Fibroblast of the conjunctiva (primary cell): Measurements from ENCODE around the gene TDRD9.
"Not testable (repeated sequence)": the region's sequence is repeated elsewhere in the genome, so short reads cannot be mapped to it uniquely, and the experiment has no call there.

ENCODE experiments used
- DNase-seq: peaks from one replicate; pipeline ENCODE4 v3.0.0-alpha.2; 2010; ENCODE audit warnings: low read depth

TDRD9 gene

DNA sequence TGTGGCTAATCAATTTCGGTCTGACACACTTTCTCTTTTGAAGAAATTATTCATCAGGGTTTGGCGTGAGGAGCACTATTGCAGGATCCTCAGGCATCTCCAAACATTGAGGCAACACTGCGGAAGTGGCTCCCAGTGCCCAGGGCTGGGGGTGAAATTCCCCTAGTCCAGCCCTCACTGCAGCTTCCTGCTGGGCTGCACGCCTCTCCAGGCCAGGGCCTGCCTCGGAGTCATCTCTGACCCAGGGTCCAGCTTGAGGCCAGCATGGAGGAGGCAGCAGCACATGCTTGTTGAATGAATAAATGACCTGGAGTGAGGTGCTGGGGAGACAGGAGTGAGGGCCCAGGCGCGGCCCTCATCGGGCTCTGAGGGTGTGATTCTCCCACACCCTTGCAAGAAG lies 36.0 kb upstream of the TDRD9 start:
- DNase-seq: no peak

DNA sequence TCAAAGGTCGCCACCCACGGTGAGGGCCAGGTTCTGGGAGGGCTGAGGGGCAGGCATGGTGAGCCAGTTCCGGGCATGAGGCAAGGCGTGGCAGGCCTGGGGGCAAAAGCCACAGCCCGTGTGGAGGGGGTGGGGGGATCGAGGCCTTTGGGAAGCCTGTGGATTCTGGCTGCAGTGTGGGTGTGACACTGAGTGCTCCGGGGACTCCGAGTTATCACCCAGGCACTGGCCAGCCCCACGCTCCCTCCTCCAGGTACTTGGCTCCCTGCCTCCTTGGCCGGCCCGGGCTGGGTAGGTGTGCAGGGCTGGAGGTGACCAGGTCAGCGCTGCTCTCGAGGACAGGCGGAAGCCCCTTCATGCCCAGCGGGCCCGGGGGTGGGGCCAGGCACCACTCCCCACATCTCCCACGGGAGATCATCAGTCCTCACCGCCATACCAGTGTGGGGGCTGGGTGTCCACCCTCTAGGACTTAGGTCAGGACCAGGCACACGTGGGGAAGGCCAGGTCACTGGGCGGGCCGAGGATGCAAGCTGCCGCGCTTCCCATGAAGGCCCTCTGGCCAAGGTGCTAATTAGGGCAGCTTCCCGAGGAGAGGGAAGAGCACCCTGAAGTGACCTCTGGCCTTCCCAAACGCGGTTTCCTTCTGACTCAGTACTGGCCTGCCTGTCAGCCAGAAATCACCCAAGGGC lies 34.1 kb upstream of the TDRD9 start:
- no peak for DNase-seq

DNA sequence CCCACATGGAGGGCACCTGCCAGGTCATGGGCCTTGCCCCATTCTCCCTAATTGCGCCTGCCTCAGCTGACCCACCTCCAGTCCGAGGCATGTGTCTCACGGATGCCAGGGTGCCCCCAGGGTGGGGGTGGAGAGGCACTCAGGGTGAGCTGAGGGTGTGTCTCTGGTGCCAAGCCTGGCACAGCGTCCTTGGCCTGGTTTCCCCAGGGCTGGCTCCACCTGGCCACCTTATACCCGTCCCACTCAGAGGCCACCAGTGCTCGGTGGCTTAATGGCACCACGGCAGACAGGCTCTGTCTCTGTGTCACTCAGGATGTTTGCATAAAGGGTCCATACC lies 33.6 kb upstream of the TDRD9 start:
- DNase-seq: no peak

DNA sequence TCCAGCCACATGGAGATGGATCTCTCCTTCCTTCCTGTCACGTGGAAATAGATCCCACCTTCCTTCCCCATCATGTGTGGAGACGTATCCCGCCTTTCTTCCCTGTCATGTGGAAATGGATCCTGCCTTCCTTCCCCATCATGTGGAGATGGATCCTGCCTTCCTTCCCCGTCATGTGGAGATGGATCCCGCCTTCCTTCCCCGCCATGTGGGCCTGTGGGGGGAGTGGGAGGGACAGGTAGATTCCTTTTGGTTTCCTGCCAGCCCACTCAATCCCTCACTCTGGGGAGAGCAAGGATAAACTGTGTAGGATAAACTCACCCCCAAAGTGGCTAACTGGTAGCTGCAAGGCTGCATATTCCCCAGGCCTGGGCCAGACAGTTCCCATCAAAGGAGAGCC lies 31.7 kb upstream of the TDRD9 start:
- DNase-seq: no peak

DNA sequence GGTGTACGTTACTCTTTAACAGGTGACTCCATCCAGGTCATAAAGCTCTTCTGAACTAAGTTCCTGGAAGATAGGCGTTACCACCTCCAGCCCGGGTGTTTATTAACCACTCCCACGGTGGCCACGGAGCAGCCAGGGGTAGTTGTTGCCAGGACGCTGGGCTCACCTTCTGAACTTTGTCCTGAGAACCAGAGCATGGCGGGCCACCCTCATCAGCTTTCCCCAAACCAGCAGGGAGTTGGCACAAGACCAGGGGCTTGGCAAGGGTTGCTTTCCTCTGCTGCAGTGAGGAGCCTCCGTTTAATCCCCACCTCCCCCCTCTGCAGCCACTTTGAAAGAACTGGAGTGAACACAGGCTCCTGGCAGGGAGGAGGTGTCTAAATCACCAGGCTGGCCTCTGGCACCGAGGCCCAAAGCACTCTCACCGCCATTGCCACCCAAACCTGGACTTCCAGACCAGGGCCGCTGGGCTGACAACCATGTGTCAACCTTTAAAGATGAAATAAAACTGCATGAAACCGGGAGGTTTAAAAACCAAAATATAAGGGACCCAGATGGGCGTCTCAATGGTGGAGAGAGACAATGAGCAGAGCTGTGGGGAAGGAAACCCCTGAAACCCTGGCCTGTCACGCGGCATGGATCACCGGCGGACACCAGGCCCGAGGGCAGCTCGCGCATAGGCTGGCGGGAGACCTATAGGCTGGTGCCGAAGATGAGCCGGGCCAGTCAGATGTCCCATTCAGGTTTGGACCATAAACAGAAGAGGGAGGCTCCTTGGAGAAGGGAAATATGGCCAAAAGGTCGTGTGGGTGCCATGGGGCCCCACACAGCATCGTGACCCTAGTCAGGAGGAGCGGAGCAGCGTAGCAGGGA lies 30.9 kb upstream of the TDRD9 start:
- DNase-seq: no peak

DNA sequence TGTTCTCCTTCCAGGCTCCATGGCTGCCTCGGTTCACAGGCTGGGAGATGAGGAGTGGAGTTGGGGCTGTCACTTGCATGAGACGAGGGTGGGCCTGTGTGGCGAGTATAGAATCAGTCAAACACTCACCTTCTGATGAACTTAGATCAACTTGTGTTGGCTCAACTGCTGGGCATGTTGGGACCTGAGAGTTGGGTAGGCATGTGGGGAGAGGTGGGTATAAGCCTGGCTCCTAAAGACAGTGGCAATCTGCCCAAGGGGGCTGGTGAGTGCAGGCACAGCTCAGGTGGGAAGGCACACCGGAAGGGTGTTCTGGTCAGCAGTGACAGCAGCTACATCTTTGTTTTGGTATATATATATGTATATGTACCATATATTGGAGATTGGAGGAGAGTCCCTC lies 30.1 kb upstream of the TDRD9 start:
- DNase-seq: no peak

DNA sequence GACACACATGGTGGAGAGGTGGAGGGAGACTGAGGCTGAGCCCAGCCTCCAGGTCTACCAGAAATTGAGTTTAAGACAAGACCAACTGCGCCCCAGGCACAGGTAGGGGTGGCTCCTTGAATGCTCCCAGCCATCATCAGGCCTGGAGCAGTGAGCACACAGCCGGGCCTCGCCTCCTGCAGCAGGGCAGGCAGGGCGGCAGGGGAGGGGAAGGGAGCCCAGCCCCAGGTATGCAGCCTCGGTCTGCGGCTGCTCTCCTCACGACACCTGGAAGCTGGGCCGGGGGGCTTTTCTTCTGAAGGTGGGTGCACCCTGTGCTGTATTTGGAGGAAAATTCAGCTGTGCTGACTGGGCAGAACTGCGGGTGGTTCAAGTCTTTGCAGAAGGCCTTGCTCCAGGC lies 29.5 kb upstream of the TDRD9 start:
- no peak for DNase-seq

DNA sequence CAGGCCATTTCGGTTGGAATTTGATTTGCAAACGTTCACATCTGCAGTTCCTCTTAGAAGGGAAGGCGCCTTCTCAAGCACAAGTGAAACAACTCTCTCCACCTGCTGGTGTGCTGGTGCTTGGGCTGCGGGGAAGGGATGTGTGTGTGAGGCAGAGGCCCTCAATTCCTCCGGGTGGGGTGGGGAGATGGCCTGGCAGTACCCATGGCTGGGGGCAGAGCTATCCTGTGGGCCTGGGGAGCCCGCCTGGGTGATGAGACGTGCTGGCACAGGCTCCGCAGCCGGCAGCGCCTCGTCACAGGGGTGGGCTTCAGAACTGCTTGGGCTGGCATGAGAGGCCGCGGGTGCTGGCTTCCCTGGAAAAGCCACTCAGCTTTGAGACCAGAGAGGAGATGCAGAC lies 28.9 kb upstream of the TDRD9 start:
- DNase-seq: no peak

DNA sequence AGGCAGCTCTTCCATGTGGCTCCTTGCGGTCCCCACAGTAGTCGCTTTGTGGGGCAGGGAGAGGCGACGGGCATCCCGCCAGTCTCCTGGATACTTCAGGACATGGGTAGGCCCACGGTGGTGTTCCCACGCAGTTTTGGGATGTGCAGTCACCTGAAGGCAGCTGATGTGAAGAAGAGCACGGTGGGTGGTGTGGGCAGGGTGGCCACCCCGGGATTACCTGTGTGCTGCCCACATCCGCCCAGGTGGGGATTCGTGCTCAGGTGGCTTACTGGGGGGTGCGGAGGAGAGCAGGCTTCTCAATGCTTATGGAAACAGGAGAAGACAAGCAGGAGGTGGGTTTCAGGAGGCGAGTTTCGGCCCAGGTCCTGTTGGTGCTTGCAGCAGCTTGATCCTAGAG lies 28.4 kb upstream of the TDRD9 start:
- DNase-seq: no peak

DNA sequence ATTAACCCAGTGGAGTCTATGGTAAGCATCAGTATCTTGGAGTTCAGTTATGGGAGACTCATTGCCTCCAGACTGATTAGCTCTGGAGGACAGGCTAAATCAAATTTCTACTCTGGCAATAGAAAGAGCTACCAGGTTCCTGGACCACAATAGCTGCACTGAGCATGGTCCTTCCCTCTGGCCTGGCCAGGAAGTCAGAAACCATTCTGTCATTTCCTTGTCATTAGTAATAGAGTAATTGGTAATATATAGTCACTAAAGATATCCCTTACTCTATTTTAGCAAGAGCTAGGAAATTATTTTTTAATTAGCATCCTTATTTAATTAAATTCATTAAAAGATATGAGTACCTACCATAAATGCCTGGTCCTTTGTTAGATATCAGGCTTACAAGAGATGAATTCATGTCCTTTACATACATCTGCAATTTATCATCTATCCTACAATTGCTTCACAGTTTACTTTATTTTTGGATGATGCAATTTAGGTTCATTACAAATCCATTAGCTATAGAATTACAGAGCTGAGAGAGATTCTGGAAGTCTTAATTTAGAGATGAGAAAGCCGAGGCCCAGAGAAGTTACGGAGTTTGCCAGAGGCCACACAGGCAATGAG lies 23.7 kb upstream of the TDRD9 start:
- peak; percentile 34 for DNase-seq

DNA sequence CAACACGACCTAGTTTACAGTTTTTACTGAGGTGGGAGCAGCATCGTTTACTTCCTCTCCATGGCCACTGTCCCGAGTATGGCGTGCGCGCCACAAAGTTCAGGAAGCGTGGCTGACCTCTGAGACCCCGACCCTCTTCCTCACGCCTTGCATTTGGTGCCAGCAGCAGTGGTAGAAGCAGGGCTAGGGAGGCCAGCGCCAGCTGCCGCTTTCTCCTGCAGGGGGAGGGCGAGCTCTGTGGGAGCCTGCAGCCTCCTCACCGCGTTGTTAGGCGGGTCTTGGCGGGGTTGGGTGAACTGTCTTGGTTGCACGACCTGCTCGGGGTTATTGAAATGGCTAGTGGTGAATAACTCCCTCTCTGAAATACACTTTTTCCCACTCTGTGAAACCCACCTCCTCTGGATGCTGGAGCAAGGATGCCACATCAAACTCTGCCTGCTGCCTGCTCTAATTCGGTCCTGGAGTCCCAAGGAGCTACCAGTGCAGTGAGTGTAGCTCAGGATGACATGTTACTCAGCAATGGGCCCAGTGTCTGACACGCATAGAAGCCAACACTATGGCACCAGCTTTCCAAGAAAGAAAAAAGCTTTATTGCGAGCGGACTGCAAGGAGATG lies 22.3 kb upstream of the TDRD9 start:
- DNase-seq: no peak

DNA sequence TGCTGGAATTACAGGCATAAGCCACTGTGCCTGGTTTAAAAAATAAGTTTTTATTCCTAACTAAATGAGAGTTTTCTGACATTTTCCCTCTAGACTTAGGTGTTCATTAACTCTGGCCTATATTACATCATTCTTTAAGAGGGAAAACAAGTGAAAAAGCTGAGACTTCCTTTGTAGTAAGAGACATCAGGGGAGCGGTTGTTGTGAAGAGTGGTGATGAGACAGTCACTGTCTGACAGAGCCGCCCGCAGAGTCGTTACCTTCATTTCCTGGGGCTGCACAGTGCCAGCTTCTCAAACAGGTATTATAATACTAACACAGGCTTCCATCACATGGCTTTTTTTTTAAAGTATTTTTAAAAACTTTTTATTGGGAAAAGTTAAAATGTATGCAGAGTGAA lies 19.7 kb upstream of the TDRD9 start:
- DNase-seq: no peak

DNA sequence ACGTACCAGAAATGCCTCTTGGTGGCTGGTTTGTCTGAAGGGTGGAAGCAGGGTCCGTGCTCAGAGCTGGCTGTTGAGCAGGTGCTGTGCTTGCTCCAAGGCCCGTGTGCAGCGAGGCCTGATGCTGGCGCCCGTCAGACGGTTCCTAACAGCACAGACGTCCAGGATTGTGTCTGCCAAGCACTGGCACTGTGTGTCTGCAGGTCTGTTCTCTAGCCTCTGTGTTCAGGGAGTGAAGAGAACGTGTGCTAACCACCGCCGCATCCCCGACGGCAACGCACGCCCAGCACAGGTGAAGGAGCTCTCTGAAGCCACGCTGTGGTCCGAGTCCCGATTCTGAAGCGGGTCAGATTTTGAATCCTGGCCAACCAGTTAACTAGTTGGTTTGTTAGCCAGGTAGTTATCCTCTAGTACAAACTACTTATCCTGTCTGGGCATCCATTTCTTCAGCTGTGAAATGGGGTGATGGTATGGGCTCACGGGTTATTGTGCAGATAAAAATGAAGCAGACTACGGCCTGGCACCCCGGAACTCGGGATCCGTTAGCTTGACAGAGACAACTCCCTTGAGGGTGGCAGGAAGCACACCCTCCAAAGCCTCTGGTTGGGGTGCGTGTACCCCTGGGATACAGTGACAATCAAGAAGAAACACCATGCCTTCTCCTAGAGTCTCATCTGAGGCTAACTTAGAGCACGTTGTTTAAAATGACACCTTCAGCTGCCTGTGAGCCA lies 18.6 kb upstream of the TDRD9 start:
- DNase-seq: no peak

DNA sequence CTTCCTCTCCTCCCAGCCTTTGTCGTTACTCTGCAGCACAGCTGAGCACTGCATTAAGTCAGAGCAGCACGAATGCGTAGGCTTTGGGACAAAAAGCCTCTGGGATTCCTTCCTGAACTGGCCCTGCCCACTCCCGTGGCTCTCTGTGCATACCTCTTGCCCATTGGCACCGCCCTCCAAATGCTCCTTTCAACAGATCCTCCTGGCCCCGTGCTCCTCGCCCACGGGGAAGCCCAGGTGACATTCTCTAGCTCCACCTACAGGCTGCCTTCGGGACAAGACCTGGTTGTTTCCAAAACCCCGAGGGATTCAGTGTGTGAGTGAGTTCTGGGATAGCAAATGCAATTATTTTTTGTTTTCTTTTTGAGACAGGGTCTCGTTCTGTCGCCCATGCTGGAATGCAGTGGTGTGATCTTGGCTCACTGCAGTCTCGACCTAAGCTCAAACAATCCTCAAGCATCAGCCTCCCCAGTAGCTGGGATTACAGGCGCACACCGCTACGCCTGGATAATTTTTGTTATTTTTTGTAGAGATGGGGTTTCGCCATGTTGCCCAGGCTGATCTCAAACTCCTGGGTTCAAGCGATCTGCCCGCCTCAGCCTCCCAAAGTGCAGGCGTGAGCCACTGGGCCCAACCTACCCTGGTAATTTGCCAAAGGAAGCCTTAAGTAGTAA lies 17.9 kb upstream of the TDRD9 start:
- peak; percentile 45 for DNase-seq

DNA sequence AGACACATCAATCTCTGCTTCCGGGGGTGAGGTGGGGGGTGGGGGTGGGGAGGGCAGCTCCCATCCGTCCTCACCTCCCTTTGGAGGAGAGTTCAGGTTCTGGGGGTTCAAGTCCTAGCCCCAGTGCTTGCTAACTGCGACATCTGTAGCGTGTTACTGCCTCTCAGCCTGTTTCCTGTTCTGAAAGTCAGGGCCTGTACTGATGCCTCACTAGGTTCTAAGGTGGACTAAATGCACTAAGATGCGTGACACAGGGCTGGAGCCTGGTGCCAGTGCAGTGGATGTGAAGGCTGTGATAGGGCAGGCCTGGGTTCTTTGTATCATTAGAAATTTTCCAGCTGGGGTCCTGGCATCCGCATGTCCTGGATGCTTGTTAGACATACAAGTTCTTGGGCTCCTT lies 17.3 kb upstream of the TDRD9 start:
- no peak for DNase-seq

DNA sequence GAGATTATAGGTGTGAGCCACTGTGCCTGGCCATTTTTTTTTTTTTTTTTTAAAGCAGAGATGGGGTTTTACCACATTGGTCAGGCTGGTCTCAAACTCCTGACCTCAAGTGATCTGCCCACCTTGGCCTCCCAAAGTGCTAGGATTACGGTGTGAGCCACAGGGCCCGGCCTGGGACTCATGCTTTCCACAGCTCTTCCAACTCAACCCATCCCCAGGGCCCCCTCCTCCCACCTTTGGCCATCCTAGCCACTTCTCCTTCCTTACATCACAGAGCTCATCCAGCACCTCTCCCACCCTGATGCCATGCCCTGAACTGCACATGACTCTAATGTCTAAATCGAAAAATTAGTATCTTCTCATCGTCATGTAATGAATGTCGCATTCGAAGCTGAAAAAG lies 12.6 kb upstream of the TDRD9 start:
- DNase-seq: no peak

DNA sequence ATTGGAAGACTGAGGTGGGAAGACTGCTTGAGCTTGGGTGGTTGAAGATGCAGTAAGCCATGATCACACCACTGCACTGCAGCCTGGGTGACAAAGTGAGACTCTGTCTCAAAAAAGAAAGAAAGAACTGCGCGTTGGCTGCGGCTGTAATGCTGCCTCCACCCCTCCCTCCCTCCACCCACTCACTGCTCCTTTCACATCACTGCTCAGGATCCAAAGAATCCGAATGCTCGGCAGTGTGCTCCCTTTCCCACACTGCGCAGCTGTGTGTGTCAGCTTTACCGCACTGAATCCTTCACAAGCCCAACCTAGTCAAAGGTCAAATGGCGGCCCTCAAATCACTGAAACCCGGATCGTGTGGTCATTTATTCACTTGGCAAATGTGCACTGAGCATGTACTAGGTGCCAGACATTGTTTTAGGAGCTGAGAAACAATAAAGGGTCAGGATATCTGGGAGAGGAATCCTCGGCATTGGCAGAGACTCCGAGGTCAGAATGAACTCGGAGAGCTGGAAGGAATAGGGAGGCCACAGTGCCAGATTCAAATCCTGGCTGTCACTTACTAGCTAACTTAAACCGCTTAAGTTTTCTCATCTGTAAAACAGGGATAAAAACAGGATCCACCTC lies 11.5 kb upstream of the TDRD9 start:
- no peak for DNase-seq

DNA sequence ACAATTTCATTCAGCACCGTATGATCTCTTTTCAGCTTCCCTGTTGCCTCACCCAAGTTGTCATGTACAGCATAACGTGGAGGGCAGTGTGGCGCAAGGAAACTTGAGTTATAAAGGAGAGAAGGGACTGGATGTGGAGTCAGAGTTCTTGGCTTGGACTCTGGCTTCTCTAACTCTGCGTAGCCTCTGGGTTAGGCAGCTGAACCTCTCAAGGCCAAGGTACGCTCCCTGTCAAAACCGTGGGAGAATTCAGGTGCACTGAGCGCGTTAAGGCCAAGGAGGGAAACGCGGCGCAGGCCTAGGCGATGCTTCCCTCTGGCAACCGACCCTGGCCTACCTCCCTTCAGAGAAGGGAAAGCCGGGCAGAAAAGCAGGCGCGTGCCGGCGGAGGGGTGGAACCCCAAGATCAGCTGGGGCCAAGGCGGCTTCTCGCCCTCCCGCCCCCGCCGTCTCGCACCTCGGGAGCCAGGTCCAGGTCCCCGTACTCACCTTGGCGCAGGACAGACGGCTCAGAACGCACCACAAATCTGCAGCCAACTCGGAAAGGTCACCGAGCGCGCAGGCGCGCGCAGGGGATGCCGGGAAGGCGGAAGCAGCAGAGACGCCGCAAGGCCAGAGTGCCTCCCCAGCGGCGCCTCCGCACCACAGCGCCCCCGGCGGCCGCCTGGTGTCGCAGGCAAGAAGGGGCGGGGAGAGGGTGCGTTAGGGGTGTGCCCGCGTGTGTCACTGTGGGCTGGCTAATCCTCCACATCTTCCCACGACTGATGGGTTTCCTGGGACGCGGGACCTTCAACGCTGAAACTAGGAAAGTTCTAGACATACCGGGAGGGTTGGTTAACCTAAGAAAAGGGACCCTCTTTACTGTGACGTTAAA lies 7.0 kb upstream of the TDRD9 start:
- DNase-seq: peak; percentile 82

DNA sequence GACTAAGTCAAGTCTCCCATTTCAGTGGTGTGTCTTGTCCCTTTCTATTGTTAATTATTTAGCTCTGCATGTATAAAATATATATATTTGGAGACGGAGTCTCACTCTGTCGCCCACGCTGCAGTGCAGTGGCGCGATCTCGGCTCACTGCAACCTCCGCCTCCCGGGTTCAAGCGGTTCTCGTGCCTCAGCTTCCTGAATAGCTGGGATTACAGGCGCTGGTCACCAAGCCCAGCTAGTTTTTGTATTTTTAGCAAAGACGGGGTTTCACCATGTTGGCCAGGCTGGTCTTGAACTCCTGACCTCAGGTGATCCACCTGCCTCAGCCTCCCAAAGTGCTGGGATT lies 6.4 kb upstream of the TDRD9 start:
- DNase-seq: not testable (repeated sequence)

DNA sequence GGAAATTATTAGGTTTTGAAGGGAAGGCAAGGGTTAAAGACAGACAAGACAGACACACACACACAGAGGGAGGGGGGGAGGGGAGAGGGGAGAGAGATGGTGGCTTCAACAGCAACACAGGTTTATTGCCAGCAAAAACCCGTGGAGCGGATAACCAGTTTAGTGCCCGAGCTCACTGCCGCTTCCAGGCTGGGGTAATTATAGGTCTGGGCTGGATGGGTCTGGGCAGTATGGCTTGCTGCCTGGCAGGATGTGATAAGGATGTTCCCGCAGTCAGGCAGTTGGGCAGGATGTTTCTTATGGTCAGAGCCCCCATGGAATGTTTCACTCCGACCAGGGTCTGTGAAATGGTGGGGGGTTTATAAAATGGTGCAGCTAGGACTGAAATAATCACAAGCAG lies 4.4 kb upstream of the TDRD9 start:
- DNase-seq: no peak
